GM21825 (cell line): ENCODE results near the gene FBXW8.
"Not testable (repeated sequence)": the region's sequence is repeated elsewhere in the genome, so short reads cannot be mapped to it uniquely, and the experiment has no call there.

Experiments used
- ATAC-seq: cut with Tn5 transposase; IDR thresholded peaks from one replicate; pipeline ENCODE4 v1.9.1; 2021; ENCODE audit warnings: mild to moderate bottlenecking, moderate library complexity; ENCODE audit not compliant: unreplicated experiment

FBXW8 gene

DNA sequence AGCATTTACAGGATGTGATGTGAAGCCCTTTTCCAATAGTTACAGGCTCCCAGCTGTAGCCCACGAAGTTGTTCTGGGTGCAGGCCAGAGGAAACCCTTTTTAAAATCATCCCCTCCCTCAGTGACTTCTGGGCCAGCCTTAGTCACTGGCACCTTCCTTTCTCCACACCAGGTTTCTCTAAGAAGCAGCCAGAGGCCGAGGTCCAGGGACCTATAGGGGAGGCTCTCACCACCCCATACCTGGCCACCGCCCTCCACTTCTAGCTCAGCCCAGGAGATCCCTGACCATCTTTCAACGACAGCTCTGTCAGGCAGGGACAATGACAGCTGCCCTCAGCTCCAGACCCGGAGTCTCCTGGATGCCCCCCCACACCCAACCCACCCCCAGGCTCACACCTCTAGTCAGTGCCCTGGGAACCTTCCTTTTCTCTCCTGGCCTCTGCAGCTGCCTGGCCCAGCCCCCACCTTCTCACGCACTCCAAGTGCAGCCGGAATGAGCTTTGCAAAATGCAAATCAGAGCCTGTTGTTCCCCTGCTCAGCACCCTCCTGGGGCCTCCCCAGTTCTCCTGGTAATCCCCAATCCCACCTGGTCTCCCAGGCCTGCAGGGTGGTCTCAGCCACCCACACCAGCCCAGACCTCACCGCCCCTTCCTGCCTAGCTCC is 141.8 kb downstream of the FBXW8 start:
- ATAC-seq, result peak; percentile 46

DNA sequence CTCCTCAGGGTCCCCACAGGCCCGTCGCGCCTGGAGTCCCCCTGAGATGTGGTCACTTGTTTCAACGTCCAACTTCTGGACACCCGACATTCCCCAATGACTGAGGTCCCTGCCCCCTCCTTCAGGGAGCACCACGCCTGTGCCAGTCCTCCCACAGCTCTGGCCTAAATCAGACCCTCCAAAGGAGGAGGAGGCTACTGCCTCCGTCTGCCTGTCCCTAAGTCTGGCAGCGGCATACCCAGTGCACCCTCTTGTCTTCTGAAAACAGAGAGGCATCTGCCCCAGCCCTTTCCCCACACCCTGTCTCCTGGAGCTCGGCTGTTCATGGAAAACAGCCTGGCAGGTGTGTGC is 142.3 kb downstream of the FBXW8 start:
- no peak for ATAC-seq

DNA sequence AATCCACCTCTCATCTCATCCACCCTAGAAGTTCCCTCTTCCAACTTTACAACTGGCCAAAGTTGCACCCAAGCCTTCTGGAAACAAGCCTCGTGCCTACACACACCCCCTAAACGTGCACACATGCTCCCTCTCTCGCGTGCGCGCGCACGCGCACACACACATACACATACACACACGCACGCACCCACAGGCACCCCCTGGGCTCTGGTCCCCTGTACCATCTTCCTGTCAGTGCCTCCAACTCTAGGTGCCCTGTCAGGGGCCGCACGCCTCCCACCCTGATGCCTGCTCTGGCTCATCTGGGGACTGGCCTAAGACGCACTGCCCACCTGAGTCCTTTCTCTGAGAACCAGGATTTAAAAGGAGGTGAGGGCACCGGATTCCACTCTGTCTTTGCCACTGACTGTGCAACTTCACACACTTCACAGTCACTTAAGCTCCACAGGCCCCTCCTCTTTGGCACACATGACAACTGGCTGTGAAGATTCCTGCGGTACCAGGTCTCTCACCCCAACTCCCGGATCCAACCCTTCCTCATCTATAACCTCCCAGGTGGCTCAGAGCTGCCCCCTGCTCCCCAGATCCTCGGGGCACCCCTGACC is 142.9 kb downstream of the FBXW8 start:
- ATAC-seq, result no peak

DNA sequence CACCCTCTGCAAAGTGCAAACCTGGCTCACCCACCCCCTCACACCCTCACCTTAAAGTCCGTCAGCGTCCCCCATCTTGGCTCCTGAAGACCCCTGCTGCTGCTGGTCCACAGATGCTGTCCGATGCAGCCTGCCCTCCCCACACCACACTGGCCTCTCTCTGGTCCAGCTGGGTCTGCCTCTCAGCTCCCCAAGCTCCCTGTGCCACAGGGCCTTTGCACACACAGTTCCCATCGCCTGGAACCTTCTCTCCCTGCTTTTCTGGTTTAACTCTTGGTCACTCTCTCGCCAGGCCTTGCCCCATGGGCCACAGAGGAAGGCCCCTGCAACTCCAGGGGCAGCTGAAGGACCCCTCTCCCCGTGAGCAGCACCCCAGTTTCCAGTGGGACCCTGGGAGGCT is 143.5 kb downstream of the FBXW8 start:
- no peak for ATAC-seq

DNA sequence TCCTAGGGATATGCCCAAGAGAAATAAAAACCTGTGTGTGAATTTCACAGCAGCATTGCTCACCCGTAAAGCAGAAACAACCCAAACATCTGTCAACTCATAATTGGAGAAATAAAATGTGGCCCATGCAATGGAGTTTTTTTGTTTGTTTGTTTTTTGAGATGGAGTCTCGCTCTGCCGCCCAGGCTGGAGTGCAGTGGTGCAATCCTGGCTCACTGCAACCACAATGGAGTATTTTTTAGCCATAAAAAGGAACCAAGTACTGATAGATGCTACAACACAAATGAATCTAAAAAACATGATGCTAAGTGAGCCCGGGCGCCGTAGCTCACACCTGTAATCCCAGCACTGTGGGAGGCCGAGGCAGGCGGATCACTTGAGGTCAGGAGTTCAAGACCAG is 146.9 kb downstream of the FBXW8 start:
- not testable (repeated sequence) for ATAC-seq

DNA sequence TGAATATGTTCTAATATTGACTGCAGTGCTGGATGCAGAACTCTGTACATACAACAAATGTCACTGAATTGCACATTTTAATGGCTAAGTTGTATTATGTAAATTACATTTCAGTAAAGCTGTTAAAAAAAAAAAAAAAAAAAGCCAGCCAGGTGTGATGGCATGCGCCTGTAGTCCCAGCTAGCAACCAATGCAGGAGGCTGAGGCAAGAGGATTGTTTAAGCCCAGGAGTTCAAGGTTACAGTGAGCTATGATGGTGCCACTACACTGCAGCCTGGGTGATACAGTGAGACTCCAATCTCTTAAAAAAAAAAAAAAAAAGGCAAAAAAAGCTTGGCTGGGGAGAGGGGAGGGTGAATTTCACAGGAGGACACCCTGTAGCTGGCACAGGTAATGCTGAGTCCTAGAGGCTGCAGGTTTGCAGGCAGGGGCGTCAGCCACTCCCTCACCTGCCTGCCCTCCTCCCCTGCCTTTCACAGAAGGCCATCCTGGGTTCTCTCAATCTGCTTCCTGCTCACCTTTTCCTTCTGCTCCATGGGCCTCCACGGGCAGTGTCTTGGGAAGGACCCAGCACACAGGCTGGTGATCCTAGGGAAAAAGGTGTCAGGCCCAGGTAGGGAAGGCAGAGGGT is 147.8 kb downstream of the FBXW8 start:
- ATAC-seq, result no peak

DNA sequence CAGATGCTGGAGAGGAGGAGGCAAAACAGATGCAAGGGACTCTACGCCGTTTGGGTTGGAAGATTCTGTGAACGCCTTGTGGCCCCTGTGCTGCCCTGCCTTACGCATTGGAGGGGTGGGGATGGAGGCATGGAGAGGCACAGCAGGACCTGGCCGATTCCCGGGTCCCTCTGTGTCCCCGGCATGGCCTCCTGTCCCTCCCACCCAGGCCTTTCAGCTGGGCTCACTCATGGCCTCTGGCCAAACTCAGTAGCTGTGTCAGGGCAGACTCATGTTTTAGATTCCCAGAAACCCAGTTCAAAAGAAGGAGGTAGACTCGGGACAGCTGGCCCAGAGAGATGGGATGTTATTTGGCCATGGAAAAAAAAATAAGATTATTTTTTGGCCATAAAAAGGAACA is 148.4 kb downstream of the FBXW8 start:
- ATAC-seq, result no peak

DNA sequence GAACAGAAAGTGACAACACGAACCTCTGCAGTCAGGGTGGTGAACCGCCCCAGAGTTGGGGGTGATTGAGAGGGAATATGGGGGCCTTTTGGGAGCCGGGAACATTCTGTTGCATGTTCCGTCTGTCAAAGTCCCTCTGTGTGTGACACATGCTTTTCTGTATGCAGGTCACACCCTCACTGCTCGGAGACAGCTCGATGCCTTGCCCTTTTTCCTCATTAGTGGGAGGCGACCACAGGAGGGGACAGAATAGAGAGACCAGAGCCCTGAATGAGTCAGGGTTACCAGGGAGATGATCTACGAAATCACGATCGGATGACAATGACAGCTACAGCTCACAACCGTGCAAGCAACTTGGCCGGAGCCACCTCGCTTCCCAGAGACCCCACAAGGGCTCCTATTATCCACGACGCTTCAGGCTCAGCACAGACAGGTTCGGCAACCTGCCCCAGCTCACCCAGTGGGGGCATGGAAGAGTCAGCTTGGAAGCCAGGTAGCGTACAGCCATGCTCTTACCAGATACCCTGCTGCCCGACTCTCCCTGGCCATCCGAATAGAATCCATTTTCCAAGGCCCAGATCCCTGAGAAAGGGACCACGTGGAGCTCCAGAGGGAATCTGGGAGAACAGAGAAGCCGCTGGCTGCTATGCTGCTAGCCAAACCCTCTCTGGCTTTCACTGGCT is 149.6 kb downstream of the FBXW8 start:
- no peak for ATAC-seq

DNA sequence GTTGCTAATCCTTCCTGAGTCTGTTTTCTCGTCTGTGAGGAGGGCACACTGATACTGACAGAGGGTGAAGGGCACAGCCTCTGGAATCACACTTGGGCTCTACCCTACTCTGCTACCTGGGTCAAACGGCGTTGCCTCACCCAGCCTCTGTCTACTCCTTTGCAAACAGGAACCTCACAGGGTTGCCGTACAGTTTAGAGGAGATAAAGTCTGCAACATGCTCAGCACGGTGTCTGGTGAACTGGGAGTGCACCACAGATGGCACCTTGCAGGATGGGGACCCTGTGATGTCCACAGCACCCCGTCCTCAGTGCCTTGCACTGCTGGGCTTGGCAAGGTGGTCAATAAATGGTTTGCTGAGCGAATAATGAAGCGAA is 150.2 kb downstream of the FBXW8 start:
- ATAC-seq, result no peak

DNA sequence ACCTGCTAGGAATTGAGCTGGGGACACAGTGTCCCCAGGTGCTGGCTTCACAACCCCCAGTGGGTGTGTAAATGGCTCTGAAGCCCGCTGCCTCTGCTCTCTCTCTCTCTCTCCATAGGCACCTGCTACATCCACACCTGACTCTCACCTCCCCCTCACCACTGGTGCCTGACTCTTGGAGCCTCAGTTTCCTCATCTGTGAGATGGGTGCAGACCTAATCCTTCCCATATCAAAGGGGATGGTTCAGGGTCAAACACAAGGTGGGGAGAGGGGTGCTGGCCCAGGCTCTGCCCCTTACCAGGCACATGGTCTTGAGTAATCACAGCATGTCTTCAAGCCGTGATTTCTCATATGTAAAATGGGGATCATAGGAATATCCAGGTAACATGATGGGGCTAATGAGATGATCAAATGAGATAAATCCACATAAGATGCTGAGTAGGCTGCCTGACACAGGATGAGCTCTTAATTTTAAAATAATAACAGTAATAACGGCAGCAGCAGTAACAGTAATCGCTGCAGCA is 150.9 kb downstream of the FBXW8 start:
- no peak for ATAC-seq

DNA sequence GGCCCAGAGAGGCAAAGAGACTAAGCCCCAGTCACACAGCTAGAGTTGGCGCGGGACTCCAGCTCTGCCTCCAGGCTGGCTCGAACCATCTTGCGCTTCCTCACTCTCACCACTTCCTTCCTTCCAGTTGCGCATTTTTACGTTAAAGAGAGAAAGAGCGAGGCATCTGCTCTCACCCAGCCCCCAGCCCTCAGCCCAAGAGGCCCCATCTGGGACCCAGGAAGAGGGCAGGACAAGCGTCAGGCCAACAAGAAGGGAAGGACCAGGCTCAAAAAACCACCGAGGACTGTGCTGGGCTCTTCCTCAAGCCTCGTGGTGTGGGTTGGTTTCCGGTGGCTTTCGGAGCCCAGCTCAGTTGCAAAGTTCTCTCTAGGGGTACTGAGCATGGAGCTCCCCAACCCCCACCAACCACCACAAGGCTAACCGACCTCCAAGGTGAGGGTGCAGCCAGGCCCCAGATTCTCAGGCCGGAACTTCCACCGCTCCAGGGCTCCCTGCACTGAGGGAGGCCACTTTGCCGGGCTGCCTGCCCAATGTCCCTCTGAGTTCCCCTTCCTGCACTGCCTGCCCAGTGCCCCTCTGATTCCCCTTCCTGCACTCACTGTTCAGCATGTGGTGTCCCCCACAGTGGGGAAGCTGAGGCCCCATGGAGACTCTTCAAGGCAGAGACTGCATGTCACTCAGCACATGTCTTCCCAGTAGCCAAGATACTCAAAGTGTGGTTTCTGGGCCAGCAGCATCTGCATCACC is 152.6 kb downstream of the FBXW8 start:
- ATAC-seq, result peak; percentile 69

DNA sequence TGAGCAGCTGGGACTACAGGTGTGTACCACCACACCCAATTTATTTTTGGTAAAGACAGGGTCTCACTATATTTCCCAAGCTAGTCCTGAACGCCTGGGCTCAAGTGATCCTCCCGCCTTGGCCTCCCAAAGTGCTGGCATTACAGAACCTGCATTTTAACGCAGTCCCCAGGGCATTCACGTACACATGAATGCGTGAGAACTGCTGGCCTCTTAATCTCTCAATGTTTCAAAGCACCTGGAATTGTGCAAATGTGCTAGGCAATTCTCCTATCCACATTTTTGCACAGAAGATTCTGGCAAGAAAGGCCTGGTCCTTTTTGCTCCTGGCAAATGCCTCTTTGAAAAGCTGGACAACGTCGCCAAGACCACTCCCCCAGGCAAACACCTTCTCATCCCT is 153.3 kb downstream of the FBXW8 start:
- ATAC-seq, result no peak

DNA sequence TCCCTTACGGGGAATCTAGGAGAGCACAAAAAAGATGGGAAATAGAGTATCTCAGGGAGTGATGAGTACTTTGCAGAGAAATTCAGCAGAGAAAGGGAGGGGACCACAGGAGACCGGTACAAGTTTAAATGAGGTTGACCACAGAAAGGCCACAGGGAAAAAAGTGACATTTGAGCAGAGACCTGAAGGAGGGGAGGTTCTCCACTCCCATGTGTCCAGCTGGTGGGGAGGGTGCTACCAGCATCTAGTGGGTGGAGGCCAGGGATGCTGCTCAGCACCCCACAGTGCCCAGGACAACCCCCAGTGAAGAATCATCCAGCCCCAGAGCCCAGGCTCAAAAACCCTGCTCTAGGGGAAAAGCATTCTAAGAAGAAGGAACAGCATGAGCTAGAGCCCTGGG is 153.8 kb downstream of the FBXW8 start:
- no peak for ATAC-seq

DNA sequence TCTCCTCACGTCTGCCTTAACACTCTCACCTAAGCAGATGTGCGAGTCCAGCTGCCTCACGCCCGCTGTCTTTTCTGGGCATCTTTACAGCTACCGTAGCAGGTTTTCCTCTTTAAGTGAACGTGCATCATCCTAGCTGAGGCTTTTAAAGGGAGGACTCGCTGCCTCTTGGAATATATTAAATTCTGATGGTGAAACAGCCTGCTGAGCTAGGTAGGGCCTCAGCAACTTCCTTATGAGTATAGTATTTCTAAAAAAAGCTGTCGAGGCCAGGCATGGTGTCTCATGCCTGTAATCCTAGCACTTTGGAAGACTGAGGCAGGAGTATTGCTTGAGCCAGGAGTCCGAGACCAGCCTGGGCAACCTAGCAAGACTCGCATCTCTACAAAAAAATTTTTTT is 156.3 kb downstream of the FBXW8 start:
- no peak for ATAC-seq

DNA sequence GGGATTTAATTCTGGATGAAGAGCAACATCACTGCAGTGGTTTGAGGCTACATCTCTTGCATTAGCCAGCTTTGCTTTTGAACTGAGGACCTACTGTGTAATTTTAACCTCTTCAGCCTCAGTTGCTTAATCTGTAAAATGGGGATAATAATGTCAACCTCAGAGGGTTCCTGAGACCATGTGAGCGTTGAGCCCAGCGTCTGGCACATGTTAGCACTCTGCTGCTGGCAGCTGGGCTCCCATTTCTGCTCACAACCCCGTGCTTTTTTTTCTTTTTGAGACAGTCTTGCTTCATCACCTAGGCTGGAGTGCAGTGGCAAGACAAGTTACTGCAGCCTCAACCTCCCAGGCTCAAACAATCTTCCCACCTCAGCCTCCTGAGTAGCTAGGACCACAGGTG is 156.9 kb downstream of the FBXW8 start:
- no peak for ATAC-seq

DNA sequence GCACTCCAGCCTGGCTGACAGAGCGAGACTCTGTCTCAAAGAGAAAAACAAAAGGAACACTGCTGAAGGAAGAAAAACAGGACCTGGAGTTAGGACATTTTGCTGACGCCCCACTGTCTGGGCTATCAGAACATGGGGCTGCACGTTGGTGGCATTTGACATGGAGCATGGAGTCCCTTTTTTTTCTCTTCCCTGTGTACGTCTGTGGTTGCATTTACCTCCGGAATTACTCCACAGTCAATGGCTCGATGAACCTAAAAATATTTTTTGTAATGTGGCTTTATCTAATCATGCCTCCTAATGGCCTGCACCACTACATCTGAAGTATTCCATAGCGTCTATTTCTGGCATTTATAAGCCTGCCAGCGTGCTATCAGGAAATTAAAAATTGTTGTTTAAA is 157.7 kb downstream of the FBXW8 start:
- ATAC-seq, result no peak

DNA sequence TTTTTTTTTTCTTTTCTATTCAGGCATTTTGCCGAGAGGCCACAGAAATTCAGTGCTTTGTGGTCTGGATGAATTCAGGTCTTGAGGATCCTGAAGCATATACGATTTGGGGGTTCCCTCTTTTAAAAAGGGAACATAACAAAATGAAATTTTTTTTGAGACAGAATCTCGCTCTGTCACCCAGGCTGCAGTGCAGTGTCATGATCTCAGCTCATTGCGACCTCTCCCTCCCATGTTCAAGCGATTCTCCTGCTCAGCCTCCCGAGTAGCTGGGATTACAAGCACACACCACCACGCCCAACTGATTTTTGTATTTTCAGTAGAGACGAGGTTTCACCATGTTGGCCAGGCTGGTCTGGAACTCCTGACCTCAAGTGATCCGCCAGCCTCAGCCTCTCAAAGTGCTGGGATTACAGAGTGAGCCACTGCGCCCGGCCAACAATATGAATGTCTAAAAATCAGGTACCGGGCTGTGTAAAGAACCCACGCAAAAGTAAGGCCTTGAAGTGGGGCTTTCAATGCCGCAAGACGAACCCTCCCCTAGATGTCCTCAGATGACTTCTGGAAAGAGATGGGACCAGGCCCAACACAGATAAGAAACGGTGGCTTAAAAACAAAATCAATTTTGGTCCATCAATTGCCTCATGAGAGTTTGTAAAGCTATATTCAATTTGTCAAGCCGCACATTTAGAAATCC is 158.5 kb downstream of the FBXW8 start:
- ATAC-seq, result no peak

DNA sequence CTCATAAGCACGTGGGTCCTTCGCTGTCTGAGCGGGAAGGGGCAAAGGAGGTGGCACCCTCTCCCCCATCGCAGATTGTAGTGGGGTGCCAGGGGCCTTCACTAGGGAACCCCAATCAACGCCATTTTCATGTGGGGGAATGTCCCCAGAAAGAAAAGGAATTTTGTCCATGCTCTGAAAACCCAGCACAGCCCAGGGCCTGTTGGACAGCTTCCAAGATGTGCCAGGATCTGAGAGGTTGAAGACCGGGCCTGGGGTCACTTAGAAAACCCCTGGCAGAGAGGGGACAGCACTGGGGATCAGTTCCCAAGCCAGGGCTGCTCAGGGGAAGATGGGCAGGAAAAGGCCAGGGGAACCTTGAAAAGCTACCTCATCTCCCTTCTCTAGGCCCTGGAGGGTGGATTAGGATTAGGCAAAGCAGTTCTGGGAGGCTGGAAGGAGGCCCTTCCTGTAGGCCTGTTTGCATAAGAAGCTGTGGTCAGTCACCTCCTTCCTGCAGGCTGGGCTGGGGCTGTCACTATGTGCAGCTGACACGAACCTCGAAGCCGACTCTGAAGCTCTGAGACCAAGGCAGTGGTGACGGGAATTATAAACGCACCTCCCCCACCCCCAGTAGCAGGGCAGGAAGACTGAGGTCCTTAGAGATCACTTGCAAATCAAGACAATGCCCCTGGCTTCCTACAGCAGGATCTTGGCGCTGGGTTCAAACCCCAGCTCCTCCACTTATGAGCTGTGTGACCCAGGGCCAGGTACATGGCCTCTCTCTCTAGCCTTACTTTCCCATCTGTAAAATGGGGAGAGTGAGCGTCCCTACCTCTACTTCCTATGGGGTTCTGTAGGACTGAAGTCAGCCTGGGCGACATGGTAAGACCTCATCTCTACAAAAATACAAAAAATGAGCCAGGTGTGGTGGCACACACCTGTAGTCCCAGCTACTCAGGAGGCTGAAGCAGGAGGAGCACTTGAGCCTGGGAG is 159.5 kb downstream of the FBXW8 start:
- ATAC-seq, result no peak

DNA sequence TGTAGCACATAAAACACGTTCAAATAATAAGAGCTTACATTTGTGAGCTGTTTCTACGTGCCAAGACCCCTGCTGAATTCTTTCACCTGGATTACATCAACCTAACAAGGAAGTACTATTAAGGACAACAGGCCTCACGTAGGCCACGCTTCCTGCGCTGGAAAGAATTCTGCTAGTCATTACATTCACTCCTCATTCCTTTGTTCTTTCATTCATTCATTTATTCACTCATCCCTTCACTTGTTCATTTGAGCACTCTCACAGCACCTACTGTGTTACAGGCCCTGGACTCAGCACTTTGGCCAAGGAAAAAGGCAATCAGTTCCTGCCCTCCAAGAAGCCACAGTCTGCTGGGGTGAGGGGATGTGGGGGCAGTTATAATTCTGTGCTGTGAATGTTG is 160.3 kb downstream of the FBXW8 start:
- ATAC-seq, result no peak
